MCF 10A (cell line): Measurements from ENCODE around the gene LMF1. TPM values are rescaled to one million over a fixed set of nuclear protein-coding genes. Genes with fewer than 3 reads are reported as not detected.

Experiments used
- BruUV-seq: library from RNA; stranded (reverse); fragments of 400-500 nt; replicated peaks from 2 replicates; lab custom pipeline; 2021; lab: Mats Ljungman, UMichigan
- CTCF ChIA-PET: fragments of 300-600 bp; sonication (Branson Sonifier 250); formaldehyde crosslinking; extraction: SDS; loops from one replicate; lab custom pipeline; 2021; ENCODE audit warnings: antibody characterized with exemption, inconsistent platforms; lab: Yijun Ruan, JAX
- POLR2A ChIA-PET: fragments of 300-600, 350-650 bp; sonication (Branson Sonifier 250); formaldehyde crosslinking; extraction: SDS; loops from one replicate; lab custom pipeline; 2020; ENCODE audit warnings: antibody characterized with exemption, inconsistent platforms; lab: Yijun Ruan, JAX
- DNase-seq: peaks from one replicate; pipeline ENCODE4 v3.0.0-alpha.2; 2018; ENCODE audit not compliant: unreplicated experiment
- H3K27ac Mint-ChIP-seq: one replicate; pipeline ENCODE4 v1.8.0; 2022; ENCODE audit warnings: mild to moderate bottlenecking, low read depth, mixed read lengths; ENCODE audit not compliant: unreplicated experiment
- H3K27me3 Mint-ChIP-seq: one replicate; pipeline ENCODE4 v1.8.0; 2022; ENCODE audit warnings: mixed read lengths; ENCODE audit not compliant: insufficient read depth, unreplicated experiment
- H3K36me3 Mint-ChIP-seq: one replicate; pipeline ENCODE4 v1.8.0; 2022; ENCODE audit warnings: mild to moderate bottlenecking, moderate library complexity, mixed read lengths; ENCODE audit not compliant: insufficient read depth, unreplicated experiment
- H3K4me1 Mint-ChIP-seq: one replicate; pipeline ENCODE4 v1.8.0; 2022; ENCODE audit warnings: mixed read lengths; ENCODE audit not compliant: insufficient read depth, unreplicated experiment
- H3K4me3 Mint-ChIP-seq: one replicate; pipeline ENCODE4 v1.8.0; 2022; ENCODE audit warnings: mild to moderate bottlenecking, moderate library complexity, mixed read lengths; ENCODE audit not compliant: unreplicated experiment
- H3K9me3 Mint-ChIP-seq: one replicate; pipeline ENCODE4 v1.8.0; 2022; ENCODE audit warnings: mixed read lengths; ENCODE audit not compliant: unreplicated experiment
- CTCF ChIP-seq: fragments of 200-600 bp; IDR thresholded peaks from one replicate; pipeline ENCODE4 v1.8.0; 2022; ENCODE audit warnings: antibody characterized with exemption, mild to moderate bottlenecking; ENCODE audit not compliant: unreplicated experiment
- intact Hi-C: fragments of 100-400 bp; cut with micrococcal nuclease; formaldehyde crosslinking; loops from 2 replicates; pipeline ENCODE4 v1.14.1; 2022
- total RNA-seq: library from RNA; stranded (reverse); gene quantifications from 2 replicates; pipeline ENCODE4 v1.2.3, GENCODE V29; 2022

LMF1 gene
- total RNA-seq, 1 experiment from 2014 or later: 9.9 TPM

- TF ChIP-seq CTCF: no peak
- CTCF ChIA-PET: interaction anchor here (0.6 kb wide), 1 partner anchor 84 kb away, joined by 3 read pairs; no protein-coding TSS in a partner anchor
- Mint-ChIP-seq H3K4me1 (no peaks in the 10 kb centered on the region), H3K27me3 (no peaks in the 10 kb centered on the region), H3K27ac (no peak overlapping the region), H3K9me3 (peaks cover 8% of the 10 kb centered on the region), H3K36me3 (no peaks in the 10 kb centered on the region), H3K4me3 (no peak overlapping the region)
- BruUV-seq: no TSS peak
- POLR2A ChIA-PET: no interaction called here
- intact Hi-C loops: no loop called here
- DNase-seq: no peak
Measured at GRCh38 chr16:906296-906695, 64.5 kb downstream of the LMF1 start.

- Mint-ChIP-seq H3K4me1 (no peaks in the 10 kb centered on the region), H3K9me3 (peaks cover 8% of the 10 kb centered on the region), H3K27ac (no peak overlapping the region), H3K36me3 (peaks cover 7% of the 10 kb centered on the region), H3K27me3 (no peaks in the 10 kb centered on the region), H3K4me3 (no peak overlapping the region)
- no TSS peak for BruUV-seq
- intact Hi-C loops: no loop called here
- POLR2A ChIA-PET: no interaction called here
- no peak for DNase-seq
- CTCF ChIA-PET: interaction anchor here (0.7 kb wide), 1 partner anchor 609 kb away, joined by 3 read pairs; no protein-coding TSS in a partner anchor
- TF ChIP-seq CTCF: no peak
Measured at GRCh38 chr16:901715-902601, 68.8 kb downstream of the LMF1 start.

GRCh38 chr16:901149-901548, 69.6 kb downstream of the LMF1 start:
- H3K9me3 Mint-ChIP-seq: peaks cover 8% of the 10 kb centered on the region
- intact Hi-C loops: no loop called here
- H3K36me3 Mint-ChIP-seq: peaks cover 11% of the 10 kb centered on the region
- ChIA-PET POLR2A (interaction anchor here (0.5 to 1.2 kb wide), 2 partner anchors 152 to 260 kb away, joined by 3 read pairs; no protein-coding TSS in a partner anchor), CTCF (interaction anchor here (0.7 kb wide), 1 partner anchor 609 kb away, joined by 3 read pairs; no protein-coding TSS in a partner anchor)
- BruUV-seq: no TSS peak
- H3K27ac Mint-ChIP-seq: no peak overlapping the region
- DNase-seq: no peak
- no peak for TF ChIP-seq CTCF
- no peaks in the 10 kb centered on the region for H3K4me1 Mint-ChIP-seq
- H3K4me3 Mint-ChIP-seq: no peak overlapping the region
- H3K27me3 Mint-ChIP-seq: no peaks in the 10 kb centered on the region

GRCh38 chr16:900211-900610, 70.6 kb downstream of the LMF1 start:
- H3K27me3 Mint-ChIP-seq: no peaks in the 10 kb centered on the region
- DNase-seq: no peak
- H3K36me3 Mint-ChIP-seq: peaks cover 11% of the 10 kb centered on the region
- no peak overlapping the region for H3K27ac Mint-ChIP-seq
- H3K9me3 Mint-ChIP-seq: peaks cover 4% of the 10 kb centered on the region
- H3K4me1 Mint-ChIP-seq: no peaks in the 10 kb centered on the region
- ChIA-PET CTCF (no interaction called here), POLR2A (interaction anchor here (1.2 kb wide), 1 partner anchor 261 kb away, joined by 3 read pairs; no protein-coding TSS in a partner anchor)
- no peak overlapping the region for H3K4me3 Mint-ChIP-seq
- no peak for TF ChIP-seq CTCF
- intact Hi-C loops: no loop called here
- BruUV-seq: no TSS peak
